ENCODE measurements around the gene MMP28.

DNA sequence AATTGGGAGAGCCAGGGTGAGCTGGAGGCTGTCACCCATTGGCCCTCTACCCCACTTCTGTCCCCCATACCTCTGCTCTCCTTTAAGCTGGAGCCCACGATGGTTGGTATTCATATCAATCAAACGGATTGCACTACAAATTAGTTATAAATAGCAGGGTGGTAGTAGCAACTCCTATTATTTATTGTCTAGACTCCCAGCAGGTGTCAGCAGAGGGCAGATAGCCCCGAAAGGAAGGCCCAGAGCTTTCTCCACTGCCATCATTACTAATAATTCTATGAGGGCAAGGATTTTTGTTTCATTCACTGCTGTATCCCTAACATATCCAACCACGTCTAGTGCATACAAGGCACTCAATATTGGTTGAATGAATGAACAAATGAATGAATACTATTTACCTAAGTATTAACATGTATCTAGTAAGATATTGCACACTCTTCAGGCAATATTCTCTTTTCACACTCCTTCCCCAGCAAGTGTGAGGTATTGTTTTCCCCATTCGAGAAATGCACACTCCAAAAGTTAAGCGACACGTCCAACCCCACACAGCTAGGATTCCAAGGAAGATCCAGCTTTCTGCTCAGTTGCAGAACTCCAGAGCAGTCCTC, 28.4 kb downstream of the MMP28 start:
- TF ChIP-seq, protein P1, sequence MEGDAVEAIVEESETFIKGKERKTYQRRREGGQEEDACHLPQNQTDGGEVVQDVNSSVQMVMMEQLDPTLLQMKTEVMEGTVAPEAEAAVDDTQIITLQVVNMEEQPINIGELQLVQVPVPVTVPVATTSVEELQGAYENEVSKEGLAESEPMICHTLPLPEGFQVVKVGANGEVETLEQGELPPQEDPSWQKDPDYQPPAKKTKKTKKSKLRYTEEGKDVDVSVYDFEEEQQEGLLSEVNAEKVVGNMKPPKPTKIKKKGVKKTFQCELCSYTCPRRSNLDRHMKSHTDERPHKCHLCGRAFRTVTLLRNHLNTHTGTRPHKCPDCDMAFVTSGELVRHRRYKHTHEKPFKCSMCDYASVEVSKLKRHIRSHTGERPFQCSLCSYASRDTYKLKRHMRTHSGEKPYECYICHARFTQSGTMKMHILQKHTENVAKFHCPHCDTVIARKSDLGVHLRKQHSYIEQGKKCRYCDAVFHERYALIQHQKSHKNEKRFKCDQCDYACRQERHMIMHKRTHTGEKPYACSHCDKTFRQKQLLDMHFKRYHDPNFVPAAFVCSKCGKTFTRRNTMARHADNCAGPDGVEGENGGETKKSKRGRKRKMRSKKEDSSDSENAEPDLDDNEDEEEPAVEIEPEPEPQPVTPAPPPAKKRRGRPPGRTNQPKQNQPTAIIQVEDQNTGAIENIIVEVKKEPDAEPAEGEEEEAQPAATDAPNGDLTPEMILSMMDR (IDR thresholded peaks at IDR 0.05), result peak; percentile 50 to 74 (median 55)
- TF ChIP-seq POLR2A (IDR thresholded peaks at IDR 0.05; ENCODE audit: low read depth), result no peak
